ENCODE measurements around the gene SLC5A6.
"Not testable (repeated sequence)": the region's sequence is repeated elsewhere in the genome, so short reads cannot be mapped to it uniquely, and the experiment has no call there.

Gene SLC5A6

GRCh38 chr2:27199241-27199640, 12.8 kb downstream of the SLC5A6 start:
- ChIA-PET POLR2A (no interaction called here), CTCF (interaction anchor here (0.7 to 0.8 kb wide), 3 partner anchors 65 to 99 kb away, joined by 3 to 7 read pairs (median 4); partner anchors contain the start of gene PREB)
- Histone ChIP-seq H3K9me3 (ENCODE audit: control insufficient read depth, insufficient read depth, low read depth, low read length) (no peaks in the 10 kb centered on the region), H3K36me3 (ENCODE audit: control insufficient read depth in 2 of 2, insufficient read depth in 1 of 2, low read length in 2 of 2) (peaks cover 0 to 43% of the 10 kb centered on the region in 2 experiments; a peak in 2 of 3 replicates), H3K27ac (ENCODE audit: extremely low read depth, low read depth, low read length) (peak overlapping the region; percentile 24; the same call in 1 of the 2 replicates), H3K4me1 (ENCODE audit: control insufficient read depth, insufficient read depth, low read length) (0 out of 2 replicates have a peak, but pooled peaks cover 3% of the 10 kb centered on the region), H3K4me3 (ENCODE audit: low read depth, low read length) (no peak overlapping the region)
- TF ChIP-seq ZNF544 (tag by site-specific recombination; IDR thresholded peaks at IDR 0.05) = no peak
- TF ChIP-seq WT1 (tag by site-specific recombination; IDR thresholded peaks at IDR 0.05) = no peak
- no peak for TF ChIP-seq ZNF747 (tag by site-specific recombination; IDR thresholded peaks at IDR 0.05)
- TF ChIP-seq HOXA7 (CRISPR knock-in tag; IDR thresholded peaks at IDR 0.05; ENCODE audit: borderline replicate concordance) = no peak
- TF ChIP-seq, protein P1, sequence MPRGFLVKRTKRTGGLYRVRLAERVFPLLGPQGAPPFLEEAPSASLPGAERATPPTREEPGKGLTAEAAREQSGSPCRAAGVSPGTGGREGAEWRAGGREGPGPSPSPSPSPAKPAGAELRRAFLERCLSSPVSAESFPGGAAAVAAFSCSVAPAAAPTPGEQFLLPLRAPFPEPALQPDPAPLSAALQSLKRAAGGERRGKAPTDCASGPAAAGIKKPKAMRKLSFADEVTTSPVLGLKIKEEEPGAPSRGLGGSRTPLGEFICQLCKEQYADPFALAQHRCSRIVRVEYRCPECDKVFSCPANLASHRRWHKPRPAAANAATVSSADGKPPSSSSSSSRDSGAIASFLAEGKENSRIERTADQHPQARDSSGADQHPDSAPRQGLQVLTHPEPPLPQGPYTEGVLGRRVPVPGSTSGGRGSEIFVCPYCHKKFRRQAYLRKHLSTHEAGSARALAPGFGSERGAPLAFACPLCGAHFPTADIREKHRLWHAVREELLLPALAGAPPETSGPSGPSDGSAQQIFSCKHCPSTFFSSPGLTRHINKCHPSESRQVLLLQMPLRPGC (tag by site-specific recombination; IDR thresholded peaks at IDR 0.05) = no peak
- no peak for TF ChIP-seq ZNF580 (tag by site-specific recombination; IDR thresholded peaks at IDR 0.05)
- no peak for TF ChIP-seq ZNF521 (tag by site-specific recombination; IDR thresholded peaks at IDR 0.05)
- TF ChIP-seq ZNF624 (tag by site-specific recombination; IDR thresholded peaks at IDR 0.05) = no peak
- TF ChIP-seq SP7 (tag by site-specific recombination; IDR thresholded peaks at IDR 0.05) = no peak
- TF ChIP-seq OVOL3 (tag by site-specific recombination; IDR thresholded peaks at IDR 0.05) = no peak
- no peak for TF ChIP-seq ZEB2 (tag by site-specific recombination; IDR thresholded peaks at IDR 0.05)
- TF ChIP-seq ZNF571 (tag by site-specific recombination; IDR thresholded peaks at IDR 0.05) = no peak
- no peak for TF ChIP-seq ZNF202 (tag by site-specific recombination; IDR thresholded peaks at IDR 0.05; ENCODE audit: borderline replicate concordance)
- TF ChIP-seq, protein P2, sequence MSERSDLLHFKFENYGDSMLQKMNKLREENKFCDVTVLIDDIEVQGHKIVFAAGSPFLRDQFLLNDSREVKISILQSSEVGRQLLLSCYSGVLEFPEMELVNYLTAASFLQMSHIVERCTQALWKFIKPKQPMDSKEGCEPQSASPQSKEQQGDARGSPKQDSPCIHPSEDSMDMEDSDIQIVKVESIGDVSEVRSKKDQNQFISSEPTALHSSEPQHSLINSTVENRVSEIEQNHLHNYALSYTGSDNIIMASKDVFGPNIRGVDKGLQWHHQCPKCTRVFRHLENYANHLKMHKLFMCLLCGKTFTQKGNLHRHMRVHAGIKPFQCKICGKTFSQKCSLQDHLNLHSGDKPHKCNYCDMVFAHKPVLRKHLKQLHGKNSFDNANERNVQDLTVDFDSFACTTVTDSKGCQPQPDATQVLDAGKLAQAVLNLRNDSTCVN (tag by site-specific recombination; optimal IDR thresholded peaks at IDR 0.05) = no peak
- TF ChIP-seq ZNF366 (tag by site-specific recombination; conservative IDR thresholded peaks at IDR 0.05) = no peak
- TF ChIP-seq, protein P3, sequence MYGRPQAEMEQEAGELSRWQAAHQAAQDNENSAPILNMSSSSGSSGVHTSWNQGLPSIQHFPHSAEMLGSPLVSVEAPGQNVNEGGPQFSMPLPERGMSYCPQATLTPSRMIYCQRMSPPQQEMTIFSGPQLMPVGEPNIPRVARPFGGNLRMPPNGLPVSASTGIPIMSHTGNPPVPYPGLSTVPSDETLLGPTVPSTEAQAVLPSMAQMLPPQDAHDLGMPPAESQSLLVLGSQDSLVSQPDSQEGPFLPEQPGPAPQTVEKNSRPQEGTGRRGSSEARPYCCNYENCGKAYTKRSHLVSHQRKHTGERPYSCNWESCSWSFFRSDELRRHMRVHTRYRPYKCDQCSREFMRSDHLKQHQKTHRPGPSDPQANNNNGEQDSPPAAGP (tag by site-specific recombination; IDR thresholded peaks at IDR 0.05) = no peak

GRCh38 chr2:27198627-27199026, 13.4 kb downstream of the SLC5A6 start:
- H3K9me3 ChIP-seq (ENCODE audit: control insufficient read depth, insufficient read depth, low read depth, low read length) = no peaks in the 10 kb centered on the region
- no peak overlapping the region for H3K4me3 ChIP-seq (ENCODE audit: low read depth, low read length)
- ChIA-PET CTCF (interaction anchor here (0.7 to 0.8 kb wide), 3 partner anchors 64 to 99 kb away, joined by 3 to 7 read pairs (median 4); partner anchors contain the start of gene PREB), POLR2A (interaction anchor here (0.6 kb wide), 1 partner anchor 111 kb away, joined by 6 read pairs; no protein-coding TSS in a partner anchor)
- peaks cover 3% of the 10 kb centered on the region; the same call in 1 of the 2 replicates for H3K4me1 ChIP-seq (ENCODE audit: control insufficient read depth, insufficient read depth, low read length)
- H3K36me3 ChIP-seq (ENCODE audit: control insufficient read depth in 2 of 2, insufficient read depth in 1 of 2, low read length in 2 of 2) = peaks cover 0 to 37% of the 10 kb centered on the region in 2 experiments; a peak in 2 of 3 replicates
- no peak overlapping the region for H3K27ac ChIP-seq (ENCODE audit: extremely low read depth, low read depth, low read length)
- TF ChIP-seq SCRT2 (tag by site-specific recombination; IDR thresholded peaks at IDR 0.05) (peak; percentile 78), ZNF645 (tag by site-specific recombination; IDR thresholded peaks at IDR 0.05) (no peak)

GRCh38 chr2:27198068-27198467, 14.0 kb downstream of the SLC5A6 start:
- H3K4me1 ChIP-seq (ENCODE audit: control insufficient read depth, insufficient read depth, low read length); CTCF ChIA-PET; H3K27ac ChIP-seq (ENCODE audit: extremely low read depth, low read depth, low read length); H3K4me3 ChIP-seq (ENCODE audit: low read depth, low read length); H3K9me3 ChIP-seq (ENCODE audit: control insufficient read depth, insufficient read depth, low read depth, low read length); POLR2A ChIA-PET: not testable (repeated sequence)
- peaks cover 0 to 32% of the 10 kb centered on the region in 2 experiments; a peak in 2 of 3 replicates for H3K36me3 ChIP-seq (ENCODE audit: control insufficient read depth in 2 of 2, insufficient read depth in 1 of 2, low read length in 2 of 2)
